DMS 273 (cell line): ENCODE measurements around the gene COL15A1.

ENCODE experiments used
- DNase-seq: peaks from one replicate; lab custom pipeline; 2025; ENCODE audit not compliant: unreplicated experiment; lab: John Stamatoyannopoulos, UW

COL15A1 gene

GRCh38 chr9:98971168-98971914 is 27.6 kb downstream of the COL15A1 start:
- DNase-seq: peak; percentile 7

- DNase-seq: no peak
Measured at GRCh38 chr9:98971915-98972223, 28.2 kb downstream of the COL15A1 start.

DNA sequence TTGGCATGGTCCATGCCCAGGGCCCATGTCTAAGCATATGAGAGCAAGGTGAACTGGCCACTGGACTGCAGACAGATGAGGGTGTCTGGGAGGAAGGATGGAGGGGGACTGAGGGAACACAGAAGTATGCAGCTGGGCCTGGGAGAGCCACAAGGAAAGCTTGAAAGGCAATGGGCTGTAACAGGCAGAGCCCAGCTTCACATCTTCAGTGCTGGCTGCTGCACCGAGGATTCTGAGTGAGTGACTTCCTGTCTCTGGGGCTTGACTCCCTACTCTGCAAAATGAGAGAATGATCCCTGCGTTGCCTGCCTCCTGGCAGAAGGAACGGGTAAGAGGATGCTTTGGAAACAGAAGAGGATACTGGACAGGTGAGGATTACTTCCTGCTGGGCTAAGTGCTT is 29.0 kb downstream of the COL15A1 start:
- no peak for DNase-seq

GRCh38 chr9:98973171-98973570 is 29.5 kb downstream of the COL15A1 start:
- no peak for DNase-seq

GRCh38 chr9:98973576-98973975 is 29.9 kb downstream of the COL15A1 start:
- DNase-seq: no peak

- no peak for DNase-seq
Measured at GRCh38 chr9:98974106-98974505, 30.4 kb downstream of the COL15A1 start.

GRCh38 chr9:98974554-98974953 is 30.8 kb downstream of the COL15A1 start:
- no peak for DNase-seq

- peak; percentile 90 for DNase-seq
Measured at GRCh38 chr9:98974994-98975712, 31.4 kb downstream of the COL15A1 start.

GRCh38 chr9:98975838-98976237 is 32.1 kb downstream of the COL15A1 start:
- DNase-seq: no peak

DNA sequence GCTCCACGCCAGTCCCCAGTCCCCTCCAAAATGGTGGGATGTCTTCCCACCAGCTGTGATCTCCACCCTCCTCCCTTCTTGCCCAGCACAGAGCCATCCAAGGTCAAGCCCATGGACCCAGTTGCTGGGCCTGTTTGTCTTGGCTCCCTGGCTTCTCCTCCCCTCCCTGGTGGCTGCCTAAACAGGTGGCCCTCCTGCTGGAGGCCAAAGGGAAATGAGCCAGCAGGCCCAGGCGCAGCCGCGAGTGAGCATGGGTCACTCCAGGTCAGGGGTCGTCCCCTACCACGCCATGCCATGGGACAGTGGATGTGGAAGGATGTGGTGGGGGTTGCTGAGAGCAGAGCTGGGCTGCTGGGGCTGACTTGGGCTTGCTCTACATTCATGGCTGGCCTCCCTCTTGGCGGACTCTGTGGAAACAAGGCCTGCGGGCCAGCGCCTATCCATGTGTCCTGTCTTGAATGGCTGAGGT is 33.6 kb downstream of the COL15A1 start:
- DNase-seq: peak; percentile 53

- peak; percentile 65 for DNase-seq
Measured at GRCh38 chr9:98977813-98978212, 34.1 kb downstream of the COL15A1 start.

- peak; percentile 57 for DNase-seq
Measured at GRCh38 chr9:98978231-98978681, 34.5 kb downstream of the COL15A1 start.

DNA sequence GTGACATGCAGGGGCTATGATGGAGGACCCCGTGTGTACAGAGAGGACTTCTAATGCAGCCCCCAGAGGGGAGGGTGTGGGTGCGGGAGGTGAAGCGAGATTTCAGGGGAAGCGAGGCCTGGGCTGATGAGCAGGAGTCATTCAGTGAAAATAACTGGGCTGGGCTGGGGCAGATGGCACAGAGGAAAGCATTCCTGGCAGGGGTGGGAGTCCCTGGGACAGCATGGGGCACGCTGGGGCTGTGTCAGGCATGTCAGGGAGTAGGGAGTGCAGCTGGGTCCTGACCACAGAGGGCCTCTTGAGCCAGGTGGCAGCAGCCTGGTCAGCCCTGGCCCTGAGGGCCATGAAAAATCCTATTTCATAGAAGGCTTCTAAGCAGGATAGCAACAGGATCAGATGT is 36.6 kb downstream of the COL15A1 start:
- peak; percentile 61 for DNase-seq

DNA sequence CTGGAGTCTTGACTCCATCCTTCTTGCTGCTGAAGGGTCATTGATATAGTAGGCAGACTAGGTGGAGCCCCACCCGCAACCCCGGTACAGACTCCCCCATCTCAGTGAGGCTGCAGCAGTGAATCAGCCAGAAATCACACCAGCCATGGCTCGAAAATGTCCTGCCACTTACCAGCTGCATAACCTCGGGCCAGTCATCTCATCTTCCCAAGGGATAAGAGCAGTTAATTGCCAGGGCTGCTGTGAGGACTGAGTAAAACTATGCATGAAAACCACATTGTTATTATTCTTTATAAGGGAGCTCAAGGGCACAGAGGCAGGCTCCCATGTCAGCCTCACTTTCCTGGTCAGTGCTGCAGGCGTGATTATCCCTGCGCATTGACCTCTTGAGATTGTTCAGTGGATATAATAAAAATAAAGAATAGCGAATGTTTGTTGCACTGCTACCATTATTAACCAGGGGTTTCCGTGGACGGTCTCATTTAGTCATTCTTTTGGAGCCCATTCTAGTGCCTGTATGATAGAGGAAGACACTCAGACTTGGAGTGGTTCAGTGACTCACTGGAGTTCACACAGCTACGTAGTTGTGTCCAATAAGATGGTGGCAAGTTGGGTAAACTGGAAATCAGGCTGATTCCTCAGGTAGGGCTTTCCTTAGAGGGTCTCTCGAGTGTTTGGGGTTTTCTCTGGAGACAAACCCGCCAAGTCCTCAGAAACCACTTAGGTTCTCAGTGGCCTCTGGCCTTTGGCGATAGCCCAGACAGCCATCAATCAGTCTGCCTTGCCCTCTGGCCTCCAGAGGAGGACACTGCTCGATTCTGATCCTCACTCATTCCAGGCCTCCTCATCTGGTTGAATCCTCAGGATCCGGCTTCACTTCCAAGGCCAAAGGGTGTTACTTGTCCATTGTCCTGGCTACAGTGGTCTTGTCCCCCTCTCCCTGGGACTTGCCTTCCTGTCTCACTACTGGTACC is 39.9 kb downstream of the COL15A1 start:
- DNase-seq: no peak

DNA sequence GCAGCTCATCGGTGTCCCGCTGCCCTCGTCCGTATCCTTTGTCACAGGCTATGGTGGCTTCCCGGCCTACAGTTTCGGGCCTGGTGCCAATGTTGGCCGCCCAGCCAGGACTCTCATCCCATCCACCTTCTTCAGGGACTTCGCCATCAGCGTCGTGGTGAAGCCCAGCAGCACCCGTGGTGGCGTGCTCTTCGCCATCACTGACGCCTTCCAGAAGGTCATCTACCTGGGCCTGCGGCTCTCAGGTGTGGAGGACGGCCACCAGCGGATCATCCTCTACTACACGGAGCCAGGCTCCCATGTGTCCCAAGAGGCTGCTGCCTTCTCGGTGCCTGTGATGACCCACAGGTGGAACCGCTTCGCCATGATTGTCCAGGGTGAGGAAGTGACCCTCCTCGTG is 41.9 kb downstream of the COL15A1 start:
- no peak for DNase-seq

GRCh38 chr9:98986866-98987651 is 43.4 kb downstream of the COL15A1 start:
- no peak for DNase-seq

DNA sequence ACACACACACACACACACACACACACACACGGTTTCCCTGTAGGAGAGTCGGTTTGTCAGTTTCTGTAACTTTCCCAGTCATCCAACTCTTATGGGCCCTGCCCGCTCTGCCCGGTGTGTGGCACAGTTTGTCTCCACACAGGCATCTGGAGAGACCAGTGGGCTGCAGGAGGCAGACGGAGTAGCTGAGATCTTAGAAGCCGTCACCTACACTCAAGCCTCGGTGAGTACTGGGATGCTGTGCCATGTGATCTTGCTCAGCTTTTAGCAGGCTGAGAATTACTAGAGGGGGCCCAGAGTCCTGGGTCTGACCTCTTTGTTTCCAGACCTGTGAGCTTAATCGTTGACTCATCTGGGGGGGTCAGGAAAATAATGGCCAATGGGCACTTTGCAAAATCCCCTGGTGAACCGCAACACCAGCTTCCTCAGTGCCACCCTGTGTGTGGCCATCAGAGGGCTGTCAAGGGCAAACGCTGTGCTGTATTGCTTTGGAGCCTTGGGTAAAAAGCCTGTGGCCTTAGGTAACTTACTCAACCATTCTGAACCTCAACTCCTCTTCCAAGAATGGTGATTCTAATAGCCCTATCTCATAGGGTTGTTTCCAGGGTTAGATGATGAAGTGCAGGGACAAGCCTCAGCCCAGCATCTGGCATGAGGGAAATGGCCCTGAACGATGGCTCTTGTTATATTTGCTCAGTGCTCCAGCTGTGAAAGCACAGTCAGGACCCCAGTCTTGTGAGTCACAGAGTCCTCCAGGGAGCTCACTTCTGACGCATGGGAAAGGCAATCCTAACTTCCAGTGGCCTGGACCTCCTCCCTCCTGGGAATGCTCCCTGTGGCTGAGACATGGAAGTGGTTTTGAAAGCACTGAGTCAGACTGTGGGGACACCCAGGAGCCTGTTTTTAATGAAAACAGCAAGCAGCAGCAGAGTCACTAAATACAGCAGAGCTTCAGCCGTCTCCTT is 45.6 kb downstream of the COL15A1 start:
- peak; percentile 18 for DNase-seq

- DNase-seq: no peak
Measured at GRCh38 chr9:98990181-98990870, 46.6 kb downstream of the COL15A1 start.
